ENCODE results near the gene ALS2CL.
A peak's percentile ranks its signal among the peaks of the same experiment; 100 is the strongest.

ALS2CL gene

GRCh38 chr3:46678280-46678679 lies 15.2 kb downstream of the ALS2CL start:
- H3K4me3 ChIP-seq (replicated peaks in 1 of 2; ENCODE audit: low read depth in 2 of 2, low read length in 2 of 2) = no peak overlapping the region
- no peak for TF ChIP-seq CTCF (IDR thresholded peaks at IDR 0.05; ENCODE audit: low read depth, low read length)
- DNase-seq (ENCODE audit: low read depth in 2 of 2) = no peak

GRCh38 chr3:46677411-46677726 lies 16.1 kb downstream of the ALS2CL start:
- TF ChIP-seq CTCF (IDR thresholded peaks at IDR 0.05; ENCODE audit: low read depth, low read length) = no peak
- DNase-seq (ENCODE audit: low read depth in 2 of 2) = peak in 1 of 2 donors; percentile 35
- H3K4me3 ChIP-seq (replicated peaks in 1 of 2; ENCODE audit: low read depth in 2 of 2, low read length in 2 of 2) = no peak overlapping the region

DNA sequence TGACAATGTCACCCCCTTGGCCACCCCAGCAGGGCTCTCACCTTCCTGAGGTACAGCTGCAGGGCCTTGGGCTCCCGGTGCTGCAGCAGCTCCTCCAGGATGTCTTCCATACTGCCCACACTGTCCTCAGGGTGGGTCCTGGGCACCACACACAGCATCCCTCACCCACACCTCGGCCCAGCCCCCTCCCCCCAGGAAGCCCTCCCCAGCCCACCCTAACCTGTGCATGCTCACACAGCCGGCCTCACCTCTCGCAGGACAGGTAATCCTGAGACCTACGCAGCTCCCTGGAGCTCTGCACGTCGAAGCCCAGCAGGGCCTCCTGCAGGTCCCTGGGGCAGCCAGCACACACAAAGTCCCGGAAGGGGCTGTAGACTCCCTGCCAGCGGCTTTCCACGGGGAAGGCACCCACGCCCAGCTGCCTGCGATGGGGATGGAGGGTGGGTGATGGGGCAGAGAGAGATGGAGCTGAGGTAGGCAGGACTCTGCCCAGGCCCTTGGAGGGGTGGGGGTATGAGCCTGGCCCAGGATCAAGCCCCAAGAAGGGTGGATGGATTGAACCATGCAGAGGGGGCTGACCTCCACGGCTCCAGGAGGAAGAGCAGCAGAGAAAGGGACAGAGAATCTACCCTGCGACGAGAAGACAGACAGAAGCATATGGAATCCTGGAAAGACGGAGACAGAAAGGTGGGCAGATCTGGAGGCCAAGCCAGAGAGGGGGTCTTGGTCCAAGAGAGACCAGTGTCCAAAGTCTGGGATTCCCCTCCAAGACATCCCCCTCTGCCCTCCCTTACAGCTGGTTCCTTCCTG lies 16.7 kb downstream of the ALS2CL start:
- no peak overlapping the region for H3K4me3 ChIP-seq (replicated peaks in 1 of 2; ENCODE audit: low read depth in 2 of 2, low read length in 2 of 2)
- TF ChIP-seq CTCF (IDR thresholded peaks at IDR 0.05; ENCODE audit: low read depth, low read length) = no peak
- no peak for DNase-seq (ENCODE audit: low read depth in 2 of 2)

GRCh38 chr3:46675843-46676567 lies 17.5 kb downstream of the ALS2CL start:
- no peak overlapping the region for H3K4me3 ChIP-seq (replicated peaks in 1 of 2; ENCODE audit: low read depth in 2 of 2, low read length in 2 of 2)
- TF ChIP-seq CTCF (IDR thresholded peaks at IDR 0.05; ENCODE audit: low read depth, low read length) = no peak
- DNase-seq (ENCODE audit: low read depth in 2 of 2) = peak in 1 of 2 donors; percentile 57

GRCh38 chr3:46675426-46675825 lies 18.1 kb downstream of the ALS2CL start:
- DNase-seq (ENCODE audit: low read depth in 2 of 2) = no peak
- no peak overlapping the region for H3K4me3 ChIP-seq (replicated peaks in 1 of 2; ENCODE audit: low read depth in 2 of 2, low read length in 2 of 2)
- no peak for TF ChIP-seq CTCF (IDR thresholded peaks at IDR 0.05; ENCODE audit: low read depth, low read length)

- DNase-seq (ENCODE audit: low read depth in 2 of 2) = no peak
- no peak overlapping the region for H3K4me3 ChIP-seq (replicated peaks in 1 of 2; ENCODE audit: low read depth in 2 of 2, low read length in 2 of 2)
- TF ChIP-seq CTCF (IDR thresholded peaks at IDR 0.05; ENCODE audit: low read depth, low read length) = peak; percentile 12
These were observed 19.2 kb downstream of the ALS2CL start for GRCh38 chr3:46674031-46674845.
